Activated CD8-positive, alpha-beta memory T cell treated with anti-CD3 and anti-CD28 coated beads for 4 hours (primary cell): Measurements from ENCODE around the gene MED22.

Experiments used
- DNase-seq, 2 donors: peaks; one replicate each; pipeline ENCODE4 v3.0.0-alpha.2; 2020; ENCODE audit warnings: low read depth in 2 of 2

The MED22 gene

DNA sequence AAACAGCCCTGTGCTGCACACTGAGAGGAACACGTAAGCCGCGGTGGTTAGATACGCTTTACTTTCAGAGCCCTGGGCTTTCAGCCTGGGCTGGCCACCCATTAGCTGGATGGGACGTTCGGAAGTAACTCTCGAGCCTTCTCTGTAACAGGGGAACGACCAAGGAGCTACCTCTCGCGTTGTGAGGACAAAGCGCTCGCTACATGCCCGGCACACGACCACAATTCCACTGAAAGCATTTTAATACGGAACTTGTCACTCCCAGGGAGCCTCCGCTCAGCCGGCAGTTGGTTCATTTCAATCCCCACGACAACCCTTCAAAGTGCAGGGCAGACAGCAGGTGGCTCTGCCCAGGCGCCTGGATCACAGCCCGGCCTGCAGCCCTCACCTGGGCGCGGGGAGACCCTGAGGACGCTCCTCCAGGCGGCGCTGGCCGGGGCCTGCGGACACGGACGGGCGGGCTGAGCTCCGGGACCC lies 8.0 kb upstream of the MED22 start:
- DNase-seq, result no peak

DNA sequence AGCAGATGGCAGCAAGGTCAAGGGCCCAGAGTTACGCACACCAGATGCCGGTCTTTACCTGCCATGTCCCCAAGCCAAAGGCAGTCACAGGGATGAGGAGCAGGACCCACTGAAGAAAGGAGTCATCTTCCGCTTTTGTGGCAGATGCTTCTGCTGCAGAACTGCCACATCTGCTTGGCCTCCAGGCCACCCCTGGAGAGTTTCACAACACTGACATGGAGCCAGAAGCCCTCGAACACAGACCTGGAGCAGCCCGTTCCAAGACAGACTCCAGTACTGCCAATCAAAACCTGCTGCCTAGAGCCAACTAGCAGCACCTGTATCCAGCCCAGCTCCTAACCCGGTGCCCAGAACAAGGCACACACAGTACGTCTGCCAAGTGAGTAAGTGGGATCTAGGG lies 6.8 kb upstream of the MED22 start:
- no peak for DNase-seq

DNA sequence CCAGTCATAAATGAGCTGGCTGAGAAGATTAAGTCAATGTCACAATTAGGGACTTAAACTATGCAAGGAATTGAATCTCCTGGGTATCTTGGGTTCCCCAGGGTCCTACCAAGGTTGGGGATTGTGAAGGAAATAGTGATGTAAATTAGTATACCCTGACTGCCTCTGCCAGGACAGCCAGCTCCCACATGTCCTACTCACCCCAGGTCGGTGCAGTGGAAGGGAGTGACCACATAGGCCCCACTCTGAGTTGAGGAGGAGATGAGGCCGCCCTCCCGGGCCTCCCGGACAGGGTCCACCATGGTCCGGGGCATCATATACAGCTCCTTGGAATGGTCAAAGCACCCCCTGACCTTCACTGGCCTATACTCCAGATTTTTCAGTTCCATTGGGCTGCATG lies 5.6 kb upstream of the MED22 start:
- DNase-seq, result no peak

- DNase-seq, result no peak
These were observed 4.9 kb upstream of the MED22 start for GRCh38 chr9:133352635-133353340.

GRCh38 chr9:133351908-133352634 lies 4.1 kb upstream of the MED22 start:
- DNase-seq, result no peak

- no peak for DNase-seq
These were observed 3.6 kb upstream of the MED22 start for GRCh38 chr9:133351526-133351907.

DNA sequence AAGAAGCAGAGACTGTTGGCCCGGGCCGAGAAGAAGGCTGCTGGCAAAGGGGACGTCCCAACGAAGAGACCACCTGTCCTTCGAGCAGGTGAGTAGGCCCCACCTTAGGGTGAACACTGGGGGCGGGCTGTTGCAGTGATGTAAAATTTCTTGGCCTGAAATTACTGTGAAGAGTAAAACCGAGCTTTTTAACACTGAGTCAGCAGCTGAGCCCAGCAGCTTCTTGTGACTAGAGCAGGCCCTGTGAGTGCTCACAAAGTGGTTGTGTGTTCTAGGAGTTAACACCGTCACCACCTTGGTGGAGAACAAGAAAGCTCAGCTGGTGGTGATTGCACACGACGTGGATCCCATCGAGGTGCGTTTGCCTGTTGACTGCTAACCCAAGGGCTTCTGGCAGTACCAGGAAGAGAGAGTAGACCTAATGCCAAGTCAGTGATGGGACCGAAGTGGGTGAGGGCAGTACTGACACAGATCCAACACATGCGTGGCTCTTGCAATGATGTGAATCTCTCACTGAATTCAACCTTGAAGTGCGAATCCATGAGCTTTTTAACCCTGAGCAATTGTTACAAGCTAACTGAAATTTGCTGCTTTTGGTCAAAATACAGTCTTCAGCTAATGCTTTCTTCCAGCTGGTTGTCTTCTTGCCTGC lies 2.2 kb upstream of the MED22 start:
- no peak for DNase-seq

GRCh38 chr9:133348718-133349573 lies 1.0 kb upstream of the MED22 start:
- DNase-seq, result no peak

GRCh38 chr9:133347515-133347984 lies 381 bp downstream of the MED22 start:
- DNase-seq, result peak in 1 of 2 donors; percentile 28

DNA sequence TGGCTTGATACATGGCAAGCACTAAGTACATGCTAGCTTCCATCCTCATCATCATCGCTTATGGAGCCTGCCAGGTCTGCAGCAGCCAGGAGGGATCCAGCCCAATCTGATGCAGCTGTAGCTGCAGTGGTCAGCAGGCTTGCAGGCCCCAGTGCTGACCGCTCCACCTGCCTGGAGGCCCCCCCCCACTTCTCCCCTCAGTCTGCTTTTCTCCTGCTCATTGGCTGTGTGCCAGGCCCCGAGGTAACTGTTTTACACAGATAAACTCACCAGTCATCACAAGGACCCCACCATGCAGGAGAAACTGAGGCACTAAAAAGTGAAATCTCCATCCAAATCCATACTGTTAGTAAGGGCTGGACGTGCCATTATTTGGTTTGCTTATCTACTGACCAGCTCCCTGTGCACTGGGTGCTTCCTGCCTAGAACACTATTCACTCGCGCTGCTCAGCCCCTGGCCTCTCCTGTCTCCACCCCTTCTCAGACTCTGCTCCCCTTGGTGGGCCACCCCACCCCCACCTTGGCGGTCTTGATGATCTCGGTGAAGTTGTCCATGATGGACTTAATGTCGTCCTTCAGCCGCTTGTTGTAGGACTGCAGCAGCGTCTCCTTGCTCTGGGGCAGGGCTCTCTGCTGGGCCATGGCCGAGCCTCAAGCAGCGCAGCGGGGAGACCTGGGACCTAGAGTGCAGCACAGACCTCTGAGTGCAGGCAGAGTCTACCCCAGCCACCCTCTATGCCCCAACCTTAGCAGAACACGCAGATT lies 1.7 kb downstream of the MED22 start:
- DNase-seq, result no peak

- no peak for DNase-seq
These were observed 2.3 kb downstream of the MED22 start for GRCh38 chr9:133345596-133345995.

DNA sequence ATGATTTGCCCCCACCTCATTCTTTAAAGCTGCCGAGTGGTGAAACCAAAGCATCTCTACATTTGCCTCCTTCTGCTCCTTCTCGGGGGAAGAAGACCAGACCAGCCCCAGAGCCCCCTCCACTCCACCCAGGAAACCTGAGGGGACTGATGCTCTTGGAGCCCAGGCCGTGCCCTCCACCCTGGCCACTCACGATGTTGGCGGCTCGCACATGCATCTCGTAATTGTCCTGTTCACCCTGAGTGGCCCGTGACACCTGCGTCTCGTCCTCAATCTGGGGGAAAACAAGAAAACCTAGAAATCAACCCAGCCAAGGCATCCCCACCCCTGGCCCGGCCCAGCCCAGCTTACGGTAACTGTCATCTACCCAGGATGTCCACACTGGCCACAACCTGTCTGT lies 3.0 kb downstream of the MED22 start:
- DNase-seq, result no peak

- DNase-seq, result no peak
These were observed 3.9 kb downstream of the MED22 start for GRCh38 chr9:133344071-133344470.

DNA sequence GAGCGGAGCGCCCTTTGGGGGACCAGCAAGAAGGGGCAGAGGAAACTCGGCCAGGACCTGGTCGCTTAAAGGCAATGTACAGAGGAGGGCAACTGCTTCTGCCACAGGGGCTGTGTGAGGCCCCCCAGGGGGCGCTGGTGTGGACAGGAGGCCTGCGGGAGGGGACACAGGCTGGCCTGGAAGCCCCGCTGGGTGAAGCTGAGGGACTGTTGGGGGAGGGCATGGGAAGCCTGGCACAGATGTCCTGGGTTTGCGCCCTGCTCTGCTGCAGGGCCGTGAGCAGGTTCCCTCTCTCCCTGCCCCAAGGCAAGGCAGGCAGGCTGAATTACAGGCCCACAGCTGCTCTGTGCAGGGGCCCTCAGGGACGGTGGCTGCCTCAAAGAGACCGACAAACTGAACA lies 5.4 kb downstream of the MED22 start:
- no peak for DNase-seq

DNA sequence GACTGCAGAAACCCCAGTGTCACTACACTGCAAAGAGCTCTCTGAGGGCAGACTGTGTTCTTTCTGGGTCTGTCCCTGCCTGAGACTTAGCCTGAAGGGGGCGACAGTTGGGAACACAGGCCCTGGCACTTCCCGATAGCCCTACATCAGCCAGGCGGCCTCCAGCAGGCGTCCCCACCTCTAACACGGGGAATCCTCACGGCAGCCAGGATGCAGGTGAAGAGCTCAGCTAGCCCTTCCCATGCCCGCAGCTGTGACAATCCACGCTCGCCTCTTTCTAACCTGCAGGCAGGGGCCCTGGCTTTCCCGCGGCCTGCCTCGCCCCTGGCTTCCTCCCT lies 5.9 kb downstream of the MED22 start:
- DNase-seq, result no peak

DNA sequence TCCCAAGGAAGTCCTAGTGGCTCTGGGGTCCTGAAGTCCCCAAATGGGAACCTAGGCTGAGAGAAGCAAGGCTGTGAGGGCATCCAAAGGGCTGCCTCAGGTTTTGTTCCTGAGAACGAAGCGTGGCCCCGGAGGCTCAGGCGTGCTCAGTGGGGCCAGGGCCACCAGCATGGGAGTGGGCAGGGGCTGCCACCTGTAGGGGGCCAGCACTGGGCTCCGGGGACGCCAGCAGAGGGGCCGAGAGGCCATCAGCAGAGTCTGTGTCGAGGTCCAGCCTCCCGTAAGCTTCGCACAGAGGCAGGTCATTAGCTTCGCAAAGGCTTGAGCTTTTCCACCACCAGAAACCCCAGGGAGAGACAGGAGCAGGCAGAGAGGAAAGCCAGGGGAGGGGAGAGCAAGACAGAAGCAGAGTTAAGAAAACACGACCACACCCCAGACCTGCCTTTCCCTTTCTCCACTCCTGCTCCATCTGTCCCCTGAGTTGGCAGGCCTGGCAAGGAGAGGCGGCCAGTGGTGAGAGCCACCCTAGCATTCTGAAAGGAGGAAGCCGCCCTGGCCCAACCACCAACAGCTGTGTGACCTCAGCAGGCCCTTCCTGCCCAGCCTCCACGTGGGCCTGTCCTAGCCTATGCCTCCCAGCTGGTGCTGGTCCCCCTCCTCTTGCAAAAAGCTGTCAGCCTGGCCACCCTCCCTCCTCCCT lies 6.4 kb downstream of the MED22 start:
- no peak for DNase-seq

- no peak for DNase-seq
These were observed 7.0 kb downstream of the MED22 start for GRCh38 chr9:133340916-133341315.

- no peak for DNase-seq
These were observed 7.7 kb downstream of the MED22 start for GRCh38 chr9:133340256-133340655.

DNA sequence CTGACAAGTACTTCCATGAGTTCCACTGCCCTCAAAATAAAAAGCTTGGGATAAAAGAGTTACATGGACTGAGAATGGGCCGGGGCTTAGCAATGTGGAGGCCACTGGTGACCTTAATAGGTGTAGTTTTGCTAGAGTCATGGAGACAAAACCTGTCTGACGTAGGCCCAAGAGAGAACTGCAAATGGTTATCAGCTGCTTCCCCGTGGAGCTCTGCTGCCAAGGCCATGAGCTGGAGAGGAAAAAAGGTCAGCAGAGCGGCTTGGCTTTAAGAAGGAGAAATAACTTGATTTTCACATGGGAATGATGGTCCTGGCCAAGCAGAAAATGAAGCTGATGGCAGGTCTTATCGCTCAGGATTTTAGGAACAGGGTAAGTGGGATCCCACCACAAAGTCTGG lies 8.3 kb downstream of the MED22 start:
- DNase-seq, result no peak
